Brain microvascular endothelial cell (primary cell): ENCODE data around the gene HNRNPUL2.

Source experiments
- DNase-seq: peaks from one replicate; pipeline ENCODE4 v3.0.0-alpha.2; 2020
- H3K27ac ChIP-seq: fragments of 250-450 bp; sonication (Bioruptor Pico); 2 replicates; pipeline ENCODE4 v1.5.1; 2020; ENCODE audit warnings: mild to moderate bottlenecking, moderate library complexity
- H3K27me3 ChIP-seq: fragments of 250-450 bp; sonication (Bioruptor Pico); replicated peaks from 2 replicates; pipeline ENCODE4 v1.5.1; 2020; ENCODE audit warnings: mild to moderate bottlenecking
- H3K36me3 ChIP-seq: fragments of 250-450 bp; sonication (Bioruptor Pico); replicated peaks from 2 replicates; pipeline ENCODE4 v1.5.1; 2020; ENCODE audit warnings: mild to moderate bottlenecking
- H3K4me3 ChIP-seq: 2 replicates; pipeline ENCODE4 v1.5.1; 2011; ENCODE audit warnings: low read depth, mild to moderate bottlenecking, control low read depth, low read length, moderate library complexity
- CTCF ChIP-seq: IDR thresholded peaks from 2 replicates; pipeline ENCODE4 v1.5.1; 2011; ENCODE audit warnings: low read depth, mild to moderate bottlenecking, moderate library complexity, low read length, control low read depth, inconsistent platforms; ENCODE audit errors: missing control alignments
- in situ Hi-C: cut with HindIII; loops from 2 replicates; pipeline ENCODE4 v1.10.0; 2017; ENCODE audit warnings: low sequenced_read_pairs, low pct_ligation_motif_present

HNRNPUL2 gene

GRCh38 chr11:62682518-62682917 lies 44.7 kb downstream of the HNRNPUL2 start:
- Histone ChIP-seq H3K27ac (no peak overlapping the region), H3K27me3 (no peaks in the 10 kb centered on the region), H3K36me3 (no peaks in the 10 kb centered on the region), H3K4me3 (no peak overlapping the region)
- in situ Hi-C loops = no loop called here
- no peak for TF ChIP-seq CTCF
- no peak for DNase-seq

GRCh38 chr11:62680825-62681240 lies 46.4 kb downstream of the HNRNPUL2 start:
- TF ChIP-seq CTCF = peak; percentile 71
- H3K4me3 ChIP-seq = no peak overlapping the region
- DNase-seq = peak; percentile 62
- in situ Hi-C loops = no loop called here
- peaks cover 10% of the 10 kb centered on the region for H3K36me3 ChIP-seq
- no peaks in the 10 kb centered on the region for H3K27me3 ChIP-seq
- H3K27ac ChIP-seq = no peak overlapping the region

- in situ Hi-C loops = no loop called here
- Histone ChIP-seq H3K4me3 (peak within 1 kb of the TSS; percentile 95), H3K27me3 (no peaks in the 10 kb centered on the region), H3K36me3 (peaks cover 12% of the 10 kb centered on the region), H3K27ac (peak within 1 kb of the TSS; percentile 71)
- no peak for TF ChIP-seq CTCF
- peak; percentile 87 for DNase-seq
These were observed 48.2 kb downstream of the HNRNPUL2 start, which contains the start of gene UBXN1 for GRCh38 chr11:62678770-62679696. Gene UBXN1 (minus strand): TSS chr11:62679073. CDS start chr11:62678923, 150 bp downstream.

- H3K27me3 ChIP-seq = no peaks in the 10 kb centered on the region
- peak overlapping the region; percentile 95 for H3K4me3 ChIP-seq
- TF ChIP-seq CTCF = no peak
- DNase-seq = no peak
- H3K36me3 ChIP-seq = peaks cover 12% of the 10 kb centered on the region
- peak overlapping the region; percentile 71 for H3K27ac ChIP-seq
- in situ Hi-C loops = no loop called here
These were observed 48.9 kb downstream of the HNRNPUL2 start for GRCh38 chr11:62678433-62678769.

GRCh38 chr11:62677714-62678113 lies 49.5 kb downstream of the HNRNPUL2 start:
- Histone ChIP-seq H3K36me3 (peaks cover 12% of the 10 kb centered on the region), H3K27ac (no peak overlapping the region), H3K27me3 (no peaks in the 10 kb centered on the region), H3K4me3 (peak overlapping the region; percentile 95)
- no peak for TF ChIP-seq CTCF
- DNase-seq = no peak
- in situ Hi-C loops = no loop called here
